GM18909 (cell line): ENCODE measurements around the gene SSTR3.
"Not testable (repeated sequence)": the region's sequence is repeated elsewhere in the genome, so short reads cannot be mapped to it uniquely, and the experiment has no call there.

ENCODE experiments used
- ATAC-seq: cut with Tn5 transposase; IDR thresholded peaks from one replicate; pipeline ENCODE4 v1.9.1; 2021; ENCODE audit warnings: mild to moderate bottlenecking; ENCODE audit not compliant: unreplicated experiment, poor library complexity

SSTR3 gene

GRCh38 chr22:37170689-37171405 lies 41.4 kb downstream of the SSTR3 start:
- not testable (repeated sequence) for ATAC-seq

DNA sequence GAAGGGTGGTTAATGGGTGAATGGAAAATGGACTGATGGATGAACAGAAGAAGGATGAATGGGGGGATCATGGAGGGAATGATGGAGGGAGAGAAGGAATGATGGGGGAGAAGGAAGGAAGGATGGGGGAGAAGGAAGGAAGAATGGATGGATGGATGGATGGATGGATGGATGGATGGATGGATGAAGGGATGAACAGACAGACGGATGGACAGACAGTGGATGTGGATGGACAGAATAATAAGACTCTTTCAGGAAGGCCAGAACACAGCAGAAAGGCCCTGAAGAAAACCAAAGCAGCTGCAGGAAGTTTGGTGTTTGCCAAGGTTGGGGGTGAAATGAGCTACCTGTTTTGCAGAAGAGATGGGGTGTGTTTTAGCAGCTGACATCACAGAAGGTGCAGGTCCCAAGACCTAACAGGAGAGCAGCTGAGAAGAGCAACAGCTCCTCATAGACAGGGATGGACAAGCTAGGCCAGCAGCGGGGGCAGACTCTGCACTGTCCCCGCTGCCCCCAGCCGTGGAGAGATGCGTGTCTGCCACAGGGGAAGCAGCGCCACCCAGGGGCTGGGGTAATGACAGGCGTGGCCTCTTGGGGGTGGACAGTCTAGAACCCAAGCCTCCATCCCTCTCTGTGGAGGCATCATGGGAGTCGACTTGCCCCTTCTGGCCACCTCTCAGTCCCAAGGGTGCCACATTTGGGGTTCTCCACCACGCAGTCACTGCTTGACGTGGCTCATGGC lies 42.2 kb downstream of the SSTR3 start:
- no peak for ATAC-seq

GRCh38 chr22:37169406-37169805 lies 42.9 kb downstream of the SSTR3 start:
- ATAC-seq = no peak

- ATAC-seq = no peak
Observed at GRCh38 chr22:37167981-37168647, 44.2 kb downstream of the SSTR3 start.

- ATAC-seq = no peak
Observed at GRCh38 chr22:37167176-37167980, 44.9 kb downstream of the SSTR3 start.

DNA sequence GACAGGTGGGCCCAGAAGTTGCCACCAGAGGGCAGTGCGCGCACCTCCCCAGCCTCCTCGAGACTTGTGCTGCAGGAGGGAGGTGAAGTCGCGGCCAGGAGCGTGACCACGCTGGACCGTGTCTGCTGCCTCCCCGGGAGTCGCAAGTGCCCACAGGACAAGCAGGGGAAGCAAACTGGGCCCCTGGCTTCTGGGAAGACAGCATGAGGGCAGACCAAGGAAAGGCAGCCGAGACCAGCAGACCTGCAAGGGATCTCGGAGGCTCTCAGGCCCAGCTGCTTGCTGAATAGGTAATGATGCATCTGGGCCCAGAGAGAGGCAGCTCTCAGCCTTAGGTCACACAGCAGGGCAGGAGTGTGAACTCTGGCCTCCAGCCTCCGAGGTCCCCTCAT lies 45.6 kb downstream of the SSTR3 start:
- no peak for ATAC-seq

GRCh38 chr22:37165940-37166674 lies 46.2 kb downstream of the SSTR3 start:
- no peak for ATAC-seq

DNA sequence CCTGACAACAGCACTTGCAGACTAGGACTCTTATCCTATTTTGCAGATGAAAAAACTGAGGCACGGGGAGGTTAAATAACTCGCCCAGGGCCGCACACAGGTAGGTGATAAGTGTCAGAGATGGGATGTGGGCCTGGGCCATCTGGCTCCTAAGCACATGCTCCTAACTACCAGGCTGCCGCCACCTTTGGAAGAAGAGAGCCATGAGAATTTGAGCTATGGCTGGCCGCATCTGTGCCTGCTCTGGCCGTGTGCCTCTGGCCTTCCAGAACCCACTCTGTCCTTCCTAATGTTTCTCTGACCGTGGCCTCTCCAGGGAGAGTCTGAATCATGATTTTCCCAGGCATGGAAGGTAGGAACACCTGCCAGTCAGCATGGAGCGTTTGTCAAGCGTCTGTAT lies 47.2 kb downstream of the SSTR3 start:
- ATAC-seq = no peak

DNA sequence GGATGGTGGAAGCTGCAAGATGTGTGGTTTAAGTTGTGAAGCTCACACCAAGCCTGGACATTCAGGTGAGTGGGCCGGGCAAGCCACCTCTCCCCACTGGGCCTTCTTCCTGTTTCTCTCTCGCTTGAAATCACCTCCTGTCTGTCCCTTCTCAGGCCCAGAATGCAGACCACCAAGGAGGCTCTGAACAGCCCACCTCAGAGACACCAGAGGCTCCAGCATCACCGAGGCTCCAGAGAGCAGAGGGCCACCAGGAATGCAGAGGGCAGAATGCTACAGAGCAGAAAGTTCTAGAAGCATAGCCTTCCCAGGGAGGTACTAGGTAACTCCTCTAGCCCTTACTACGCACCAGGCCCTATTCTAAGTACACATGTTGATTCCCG lies 47.8 kb downstream of the SSTR3 start:
- ATAC-seq = no peak

GRCh38 chr22:37163575-37164504 lies 48.4 kb downstream of the SSTR3 start:
- ATAC-seq = peak; percentile 30

- ATAC-seq = no peak
Observed at GRCh38 chr22:37163096-37163489, 49.2 kb downstream of the SSTR3 start.

- ATAC-seq = peak; percentile 53
Observed at GRCh38 chr22:37162221-37163095, 49.8 kb downstream of the SSTR3 start.

GRCh38 chr22:37161443-37161842 lies 50.8 kb downstream of the SSTR3 start:
- ATAC-seq = no peak

DNA sequence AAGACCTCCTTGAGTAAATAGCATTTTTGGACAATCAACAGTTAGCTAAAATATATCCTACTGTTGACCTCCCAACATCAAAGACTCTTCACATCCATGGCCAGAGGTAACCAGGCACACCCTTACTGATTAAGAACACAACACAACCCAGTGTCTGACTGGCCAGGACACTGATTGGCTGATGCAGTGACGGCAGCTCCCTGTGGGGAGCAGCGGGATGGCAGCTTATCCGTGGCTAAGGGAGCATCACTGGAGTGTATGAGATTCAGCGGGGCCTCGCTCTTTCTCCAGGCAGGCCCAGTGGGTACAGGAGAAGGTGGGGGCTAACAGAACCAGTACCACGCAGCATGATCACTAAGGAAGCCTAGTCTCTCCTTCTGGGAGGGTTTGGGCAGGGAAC lies 52.2 kb downstream of the SSTR3 start:
- no peak for ATAC-seq

GRCh38 chr22:37158963-37159290 lies 53.4 kb downstream of the SSTR3 start:
- ATAC-seq = no peak

GRCh38 chr22:37157516-37158285 lies 54.6 kb downstream of the SSTR3 start:
- no peak for ATAC-seq

DNA sequence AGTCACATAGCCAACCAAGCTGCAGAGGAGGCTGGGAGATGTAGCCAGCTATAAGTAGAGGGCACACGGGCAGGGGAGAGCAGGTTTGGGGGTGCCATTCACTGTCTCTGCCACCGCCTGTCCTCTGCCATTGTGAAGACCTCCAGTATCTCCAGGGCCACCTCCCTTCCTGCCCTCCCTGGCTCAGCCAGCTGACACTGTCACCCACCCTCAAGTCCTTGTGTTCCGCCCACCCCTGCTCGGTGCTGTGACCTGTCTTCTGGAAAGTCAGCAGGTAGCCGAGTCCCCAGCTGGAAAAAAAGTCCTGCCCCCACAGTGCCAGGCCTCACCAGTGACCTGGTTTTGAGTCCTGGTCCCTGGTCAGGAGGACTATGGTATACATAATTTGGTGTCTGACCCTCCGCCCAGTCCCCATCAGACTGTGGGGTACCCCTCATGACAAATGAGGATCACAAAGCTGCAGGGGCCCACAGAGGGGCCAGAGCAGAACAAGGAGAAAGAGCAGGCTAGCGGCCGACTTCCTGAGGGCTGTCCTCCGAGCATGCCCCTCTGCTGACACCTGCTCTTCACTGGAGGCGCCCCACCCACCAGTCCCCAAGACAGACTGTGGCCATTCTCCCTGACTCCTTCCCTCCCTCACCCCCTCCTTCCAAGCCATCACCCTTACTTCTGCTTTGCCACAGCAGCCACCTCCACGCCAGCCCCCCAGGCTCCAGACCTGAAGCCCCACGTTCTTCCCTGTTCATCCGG lies 55.4 kb downstream of the SSTR3 start:
- no peak for ATAC-seq
